Lung (tissue), 12 donors: ENCODE measurements around the gene LRRC4B. TPM values are rescaled to one million over a fixed set of nuclear protein-coding genes. Genes with fewer than 3 reads are reported as not detected.

Source experiments
- ATAC-seq: fragments of 200-7000 bp; cut with Tn5 transposase; one replicate; pipeline ENCODE4 v1.9.1; 2020; ENCODE audit warnings: moderate number of reproducible peaks; ENCODE audit not compliant: insufficient read depth, low FRiP score
- DNase-seq, 3 donors: peaks; one replicate each; pipeline ENCODE4 v3.0.0-alpha.2; 2013 to 2017
- H3K27ac ChIP-seq, 2 donors: one replicate each; pipeline ENCODE4 v1.5.1; 2013; ENCODE audit warnings: mild to moderate bottlenecking in 2 of 2, moderate library complexity in 2 of 2, control low read depth in 1 of 2, inconsistent platforms in 1 of 2, low read depth in 1 of 2, low read length in 1 of 2
- H3K27me3 ChIP-seq, 3 donors: one replicate each; pipeline ENCODE4 v1.5.1; 2013; ENCODE audit warnings: low read length in 2 of 3; ENCODE audit not compliant: control insufficient read depth in 3 of 3, insufficient read depth in 3 of 3
- H3K36me3 ChIP-seq, 4 donors: one replicate each; pipeline ENCODE4 v1.5.1; 2013; ENCODE audit warnings: low read length in 4 of 4, mild to moderate bottlenecking in 1 of 4, moderate library complexity in 1 of 4; ENCODE audit not compliant: control insufficient read depth in 4 of 4, insufficient read depth in 4 of 4
- H3K4me1 ChIP-seq, 5 donors: one replicate each; pipeline ENCODE4 v1.5.1; 2013; ENCODE audit warnings: low read length in 5 of 5, mild to moderate bottlenecking in 2 of 5, moderate library complexity in 1 of 5; ENCODE audit not compliant: control insufficient read depth in 5 of 5, insufficient read depth in 5 of 5
- H3K4me3 ChIP-seq: one replicate; pipeline ENCODE4 v1.5.1; 2013; ENCODE audit warnings: mild to moderate bottlenecking, control low read depth, moderate library complexity
- H3K9ac ChIP-seq, 2 donors: one replicate each; pipeline ENCODE4 v1.5.1; 2013; ENCODE audit warnings: low read length in 2 of 2, control low read depth in 1 of 2; ENCODE audit not compliant: insufficient read depth in 1 of 2
- H3K9me3 ChIP-seq, 4 donors: one replicate each; pipeline ENCODE4 v1.5.1; 2013; ENCODE audit warnings: low read length in 3 of 4, mild to moderate bottlenecking in 1 of 4, moderate library complexity in 1 of 4; ENCODE audit not compliant: control insufficient read depth in 4 of 4, insufficient read depth in 3 of 4
- WGBS, 2 donors: extraction: QIAGEN DNeasy Blood & Tissue Kit; methylation state at CpG; one replicate each; pipeline ENCODE4 v1.1.7; 2013; 5-methylcytosine and 5-hydroxymethylcytosine counted together
- polyA plus RNA-seq, 2 donors: library from polyadenylated mRNA; stranded (reverse); fragments of 200-250 nt; gene quantifications; one replicate each; pipeline ENCODE4 v1.2.1, GENCODE V29; 2013
- total RNA-seq, 2 donors: library from RNA; depleted of rRNA in 1 of 2; stranded (reverse); fragments of >200 nt in 1 of 2; gene quantifications; one replicate each; pipeline ENCODE4 v1.2.1, GENCODE V29; 2014 to 2021
- TF ChIP-seq, protein P1 (sequence below): IDR thresholded peaks from 2 replicates; pipeline ENCODE4 v1.5.1; 2012; ENCODE audit warnings: mild to moderate bottlenecking; ENCODE audit errors: control extremely low read depth, extremely low read depth
- donor health status: control.
- donor health status: control.
- donor health status: Bipolar disorder and iron deficiency.
- donor health status: healthy.
- donor health status: DM: yes; HTN: yes; CAD: no.

The LRRC4B gene
- total and polyA plus RNA-seq, 4 donors = 1.7 to 10.8 (median 2.7) TPM

DNA sequence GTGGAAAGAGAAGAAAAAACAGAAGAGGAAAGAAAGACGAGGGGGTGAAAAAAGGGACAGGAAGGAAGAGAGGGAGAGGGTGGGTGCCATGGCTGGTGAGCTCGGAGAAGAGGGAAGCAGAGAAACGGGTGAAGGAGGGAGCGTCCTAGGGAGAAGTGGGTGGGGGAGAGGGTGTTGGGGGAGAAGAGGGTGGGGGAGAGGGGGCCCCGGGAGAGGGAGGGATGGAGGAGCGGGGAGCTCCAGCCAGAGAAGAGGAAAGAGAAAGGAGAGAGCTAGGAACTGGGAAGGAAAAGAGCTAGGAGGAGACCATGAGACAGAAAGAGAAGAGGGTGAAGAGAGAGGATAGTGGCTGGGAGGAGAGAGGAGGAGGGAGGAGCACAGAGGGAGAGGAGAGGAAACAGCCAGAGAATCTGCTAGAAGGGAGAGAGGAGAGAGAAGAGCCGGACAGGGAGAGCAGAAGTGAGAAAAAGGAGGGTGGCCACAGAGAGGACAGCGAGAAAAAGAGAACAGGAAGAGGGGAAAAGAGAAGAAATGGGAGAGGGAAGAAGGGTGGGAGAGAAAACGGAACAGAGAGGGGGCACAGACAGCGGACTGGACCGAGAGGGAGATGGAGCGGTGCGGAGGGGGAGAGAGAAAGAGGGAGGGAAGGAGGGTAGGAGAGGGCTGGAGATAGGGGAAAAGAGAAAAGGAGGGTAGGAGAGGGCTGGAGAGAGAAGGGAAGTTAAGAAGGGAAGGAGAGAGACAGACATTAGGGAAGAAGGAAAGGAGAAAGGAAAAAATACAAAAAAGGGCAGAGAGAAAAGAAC lies 79.6 kb downstream of the LRRC4B start:
- Histone ChIP-seq H3K9me3 (peaks cover 0 to 2% (median 0%) of the 10 kb centered on the region in 4 donors), H3K4me3 (no peak overlapping the region), H3K36me3 (peaks cover 0 to 2% (median under 1%) of the 10 kb centered on the region in 4 donors), H3K27me3 (peaks cover 0 to 31% (median 19%) of the 10 kb centered on the region in 3 donors), H3K9ac (no peak overlapping the region), H3K27ac (no peak overlapping the region), H3K4me1 (peaks cover 0 to 13% (median 0%) of the 10 kb centered on the region in 5 donors)
- ATAC-seq = no peak
- DNase-seq = peak in 1 of 3 donors; percentile 13
- TF ChIP-seq, protein P1, sequence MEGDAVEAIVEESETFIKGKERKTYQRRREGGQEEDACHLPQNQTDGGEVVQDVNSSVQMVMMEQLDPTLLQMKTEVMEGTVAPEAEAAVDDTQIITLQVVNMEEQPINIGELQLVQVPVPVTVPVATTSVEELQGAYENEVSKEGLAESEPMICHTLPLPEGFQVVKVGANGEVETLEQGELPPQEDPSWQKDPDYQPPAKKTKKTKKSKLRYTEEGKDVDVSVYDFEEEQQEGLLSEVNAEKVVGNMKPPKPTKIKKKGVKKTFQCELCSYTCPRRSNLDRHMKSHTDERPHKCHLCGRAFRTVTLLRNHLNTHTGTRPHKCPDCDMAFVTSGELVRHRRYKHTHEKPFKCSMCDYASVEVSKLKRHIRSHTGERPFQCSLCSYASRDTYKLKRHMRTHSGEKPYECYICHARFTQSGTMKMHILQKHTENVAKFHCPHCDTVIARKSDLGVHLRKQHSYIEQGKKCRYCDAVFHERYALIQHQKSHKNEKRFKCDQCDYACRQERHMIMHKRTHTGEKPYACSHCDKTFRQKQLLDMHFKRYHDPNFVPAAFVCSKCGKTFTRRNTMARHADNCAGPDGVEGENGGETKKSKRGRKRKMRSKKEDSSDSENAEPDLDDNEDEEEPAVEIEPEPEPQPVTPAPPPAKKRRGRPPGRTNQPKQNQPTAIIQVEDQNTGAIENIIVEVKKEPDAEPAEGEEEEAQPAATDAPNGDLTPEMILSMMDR = no peak
- 11 to 26% methylated on average over 13 of the region's 13 CpGs for WGBS, 2 donors

DNA sequence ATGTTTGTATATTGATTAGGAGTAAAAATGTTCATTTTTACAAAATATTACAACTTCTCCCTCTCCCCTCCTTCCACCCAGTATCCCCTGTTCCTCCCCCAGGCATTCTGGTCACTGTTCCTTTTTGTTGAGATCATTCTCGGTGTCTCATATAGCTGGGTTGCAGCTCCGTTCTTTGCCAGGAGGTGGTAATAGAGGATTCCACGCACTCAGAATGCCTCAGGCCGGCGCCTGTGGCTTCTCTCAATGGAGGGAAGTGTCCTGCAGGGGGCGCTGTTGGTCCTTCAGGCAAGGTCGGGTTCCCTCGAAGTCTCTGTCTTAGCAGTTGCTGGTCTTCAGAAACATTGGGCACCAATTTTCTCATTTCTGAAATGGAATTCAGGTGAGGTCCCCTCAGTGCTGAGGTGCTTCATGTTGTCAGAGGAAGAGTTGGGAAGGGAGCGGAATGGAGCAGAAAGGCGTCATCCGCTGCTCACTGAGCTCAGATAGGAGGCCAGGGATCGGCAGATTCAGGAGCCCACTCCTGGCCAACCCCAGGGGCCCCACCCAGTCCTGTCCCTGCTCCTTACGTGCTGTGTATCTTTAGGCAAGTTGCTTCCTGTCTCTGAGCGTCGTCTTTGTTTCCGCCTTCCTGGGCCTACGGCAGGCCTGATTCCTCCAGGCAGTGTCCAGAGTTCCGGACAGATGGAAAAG lies 81.3 kb downstream of the LRRC4B start:
- no peak overlapping the region for H3K27ac ChIP-seq
- H3K27me3 ChIP-seq = peaks cover 0 to 19% (median 18%) of the 10 kb centered on the region in 3 donors
- H3K4me3 ChIP-seq = no peak overlapping the region
- no peak overlapping the region for H3K9ac ChIP-seq
- H3K9me3 ChIP-seq = peaks cover 0 to 2% (median 0%) of the 10 kb centered on the region in 4 donors
- WGBS, 2 donors = 74 to 76% methylated on average over 18 of the region's 18 CpGs
- peak in 1 of 3 donors; percentile 23 for DNase-seq
- ATAC-seq = no peak
- TF ChIP-seq, protein P1 = no peak
- H3K4me1 ChIP-seq = peaks cover 0 to 8% (median 0%) of the 10 kb centered on the region in 5 donors
- H3K36me3 ChIP-seq = peaks cover 0 to 12% (median under 1%) of the 10 kb centered on the region in 4 donors

DNA sequence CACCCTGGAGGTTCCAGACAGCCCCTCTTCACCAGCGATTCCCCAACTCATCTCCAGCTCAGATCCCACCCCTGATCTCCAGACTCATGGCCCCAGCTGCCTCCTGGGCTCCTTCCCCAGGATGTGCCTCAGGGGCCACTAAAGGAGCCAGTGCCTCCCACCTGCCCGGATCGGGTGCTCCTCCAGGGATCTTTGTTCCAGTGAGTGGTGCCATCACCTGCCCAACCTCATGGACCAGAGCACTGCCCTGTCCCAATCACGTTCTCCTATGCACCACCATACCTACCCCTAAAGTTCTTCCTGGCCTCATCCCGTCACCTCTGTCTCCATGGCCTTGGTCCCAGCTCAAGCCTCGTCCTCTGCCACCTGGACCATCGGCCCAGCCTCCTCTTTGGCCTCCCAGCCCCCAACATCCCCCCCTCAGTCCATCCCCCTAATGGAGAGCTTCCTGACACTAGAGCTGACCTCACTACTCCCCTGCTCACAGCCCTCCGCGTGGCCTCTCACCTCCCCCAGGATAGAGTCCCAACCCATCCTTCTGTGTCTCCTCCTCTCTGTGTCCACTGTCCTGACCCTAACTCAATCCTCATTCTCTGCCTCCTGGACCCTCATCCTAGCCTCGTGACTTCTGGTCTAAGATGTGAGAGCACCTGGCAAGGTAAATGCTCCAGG lies 82.8 kb downstream of the LRRC4B start:
- H3K4me3 ChIP-seq = no peak overlapping the region
- no peaks in the 10 kb centered on the region for H3K4me1 ChIP-seq
- H3K9me3 ChIP-seq = peaks cover 0 to under 1% (median 0%) of the 10 kb centered on the region in 4 donors
- TF ChIP-seq, protein P1 = no peak
- H3K27me3 ChIP-seq = peaks cover 0 to 13% (median 10%) of the 10 kb centered on the region in 3 donors
- DNase-seq (no peak), ATAC-seq (no peak)
- WGBS, 2 donors = 88% methylated on average over 10 of the region's 10 CpGs
- no peak overlapping the region for H3K9ac ChIP-seq
- no peak overlapping the region for H3K27ac ChIP-seq
- peaks cover 0 to 28% (median under 1%) of the 10 kb centered on the region in 4 donors for H3K36me3 ChIP-seq
